Forelimb muscle (tissue), 1 donor: ENCODE data around the gene PLPPR2. TPM values are rescaled to one million over a fixed set of nuclear protein-coding genes. Genes with fewer than 3 reads are reported as not detected.
"Not testable (repeated sequence)": the region's sequence is repeated elsewhere in the genome, so short reads cannot be mapped to it uniquely, and the experiment has no call there.

Experiments
- DNase-seq: peaks from one replicate; pipeline ENCODE4 v3.0.0-alpha.2; 2013; ENCODE audit warnings: low read depth
- polyA plus RNA-seq: library from polyadenylated mRNA; unstranded; fragments of 120-200 nt; gene quantifications from one replicate; pipeline ENCODE4 v1.2.1, GENCODE V29; 2013; ENCODE audit not compliant: insufficient read length

The PLPPR2 gene
- polyA plus RNA-seq, 1 donor: 11.3 TPM

- peak; percentile 82 for DNase-seq
These were observed 15.8 kb upstream of the PLPPR2 start, which contains the start of gene RAB3D for GRCh38 chr19:11339254-11340098. RAB3D (minus strand) TSS chr19:11339657; CDS start chr19:11337399, 2,258 bp downstream.

- not testable (repeated sequence) for DNase-seq
These were observed 15.1 kb upstream of the PLPPR2 start for GRCh38 chr19:11340099-11340467.

- no peak for DNase-seq
These were observed 12.8 kb upstream of the PLPPR2 start for GRCh38 chr19:11342429-11342828.

- DNase-seq: no peak
These were observed 10.0 kb upstream of the PLPPR2 start for GRCh38 chr19:11345122-11345803.

- peak; percentile 82 for DNase-seq
These were observed 8.9 kb upstream of the PLPPR2 start, which contains the start of the genes CCDC159 and TMEM205 for GRCh38 chr19:11346104-11346940. CCDC159 (plus strand) TSS chr19:11346519; CDS start chr19:11346607, 88 bp downstream. TMEM205 (minus strand) TSS chr19:11346268; CDS start chr19:11345619, 649 bp downstream.

GRCh38 chr19:11347546-11348039 is 7.6 kb upstream of the PLPPR2 start:
- DNase-seq: no peak

- no peak for DNase-seq
These were observed 6.1 kb upstream of the PLPPR2 start for GRCh38 chr19:11349171-11349570.

- DNase-seq: not testable (repeated sequence)
These were observed 1.1 kb upstream of the PLPPR2 start for GRCh38 chr19:11354102-11354501.

- DNase-seq: no peak
These were observed 804 bp downstream of the PLPPR2 start for GRCh38 chr19:11356074-11356397.

GRCh38 chr19:11356676-11357550 is 1.7 kb downstream of the PLPPR2 start:
- no peak for DNase-seq

GRCh38 chr19:11359421-11359820 is 4.2 kb downstream of the PLPPR2 start:
- DNase-seq: no peak

GRCh38 chr19:11361037-11361770 is 6.0 kb downstream of the PLPPR2 start:
- no peak for DNase-seq

- DNase-seq: no peak
These were observed 6.8 kb downstream of the PLPPR2 start for GRCh38 chr19:11361771-11362731.

GRCh38 chr19:11363881-11364280 is 8.6 kb downstream of the PLPPR2 start:
- no peak for DNase-seq

GRCh38 chr19:11364296-11364904 is 9.2 kb downstream of the PLPPR2 start:
- DNase-seq: no peak

GRCh38 chr19:11364935-11365334 is 9.7 kb downstream of the PLPPR2 start:
- no peak for DNase-seq

GRCh38 chr19:11365557-11366117 is 10.4 kb downstream of the PLPPR2 start:
- no peak for DNase-seq

GRCh38 chr19:11367528-11367927 is 12.3 kb downstream of the PLPPR2 start:
- DNase-seq: no peak
